Natural killer cell (primary cell): ENCODE results near the gene NDP. TPM values are rescaled to one million over a fixed set of nuclear protein-coding genes. Genes with fewer than 3 reads are reported as not detected.

Source experiments
- ATAC-seq, 3 donors: fragments of 150-1000 bp in 2 of 3; fragments of 200-7000 bp in 1 of 3; cut with Tn5 transposase; 1 replicate in 1 of 3; 2 replicates in 2 of 3; pipeline ENCODE4 v1.10.0; 2021; ENCODE audit warnings: mild to moderate bottlenecking in 2 of 3, moderate library complexity in 2 of 3
- DNase-seq, 2 donors: peaks; one replicate each; pipeline versions ENCODE4 v3.0.0 to v3.0.0-alpha.2; 2013 to 2021; ENCODE audit warnings: mixed read lengths in 1 of 2
- H3K27ac ChIP-seq: one replicate; pipeline ENCODE4 v1.5.1; 2013; ENCODE audit warnings: mild to moderate bottlenecking, low read length
- H3K27me3 ChIP-seq: one replicate; pipeline ENCODE4 v1.6.1; 2013; ENCODE audit warnings: low read length; ENCODE audit not compliant: control insufficient read depth, insufficient read depth
- H3K36me3 ChIP-seq: one replicate; pipeline ENCODE4 v1.6.1; 2013; ENCODE audit warnings: low read length; ENCODE audit not compliant: control insufficient read depth, insufficient read depth
- H3K4me1 ChIP-seq: one replicate; pipeline ENCODE4 v1.6.1; 2013; ENCODE audit warnings: low read length; ENCODE audit not compliant: control insufficient read depth, insufficient read depth
- H3K4me3 ChIP-seq: one replicate; pipeline ENCODE4 v1.5.1; 2013; ENCODE audit warnings: low read length
- H3K9me3 ChIP-seq: one replicate; pipeline ENCODE4 v1.6.1; 2013; ENCODE audit warnings: low read length; ENCODE audit not compliant: control insufficient read depth, insufficient read depth
- H3K27ac Mint-ChIP-seq, 2 donors: one replicate each; pipeline ENCODE4 v1.8.0; 2022; ENCODE audit warnings: mild to moderate bottlenecking in 2 of 2, mixed read lengths in 2 of 2, moderate library complexity in 1 of 2
- H3K27me3 Mint-ChIP-seq, 2 donors: one replicate each; pipeline ENCODE4 v1.8.0; 2022; ENCODE audit warnings: low read depth in 2 of 2, mixed read lengths in 2 of 2
- H3K36me3 Mint-ChIP-seq: one replicate; pipeline ENCODE4 v1.8.0; 2022; ENCODE audit warnings: mixed read lengths
- H3K4me1 Mint-ChIP-seq, 2 donors: one replicate each; pipeline ENCODE4 v1.8.0; 2022; ENCODE audit warnings: mixed read lengths in 2 of 2
- H3K4me3 Mint-ChIP-seq: one replicate; pipeline ENCODE4 v1.8.0; 2022; ENCODE audit warnings: mild to moderate bottlenecking, moderate library complexity, mixed read lengths
- H3K9me3 Mint-ChIP-seq, 2 donors: one replicate each; pipeline ENCODE4 v1.8.0; 2022; ENCODE audit warnings: mixed read lengths in 2 of 2
- CTCF ChIP-seq: fragments of 200-600 bp; IDR thresholded peaks from one replicate; pipeline ENCODE4 v1.8.0; 2022; ENCODE audit warnings: antibody characterized with exemption
- WGBS: methylation state at CpG from one replicate; pipeline ENCODE4 v1.1.7; 2013; ENCODE audit warnings: missing lambda C conversion rate; ENCODE audit not compliant: insufficient coverage; 5-methylcytosine and 5-hydroxymethylcytosine counted together
- intact Hi-C: fragments of 100-400 bp; cut with micrococcal nuclease; formaldehyde crosslinking; loops from one replicate; pipeline ENCODE4 v1.14.2; 2022
- total RNA-seq, 4 donors: library from RNA; stranded (reverse); fragments of 120-200 nt in 1 of 4; gene quantifications; one replicate each; pipeline versions ENCODE4 v1.2.3 to v1.2.4, GENCODE V29; 2013 to 2022

NDP gene
- total RNA-seq, 3 donors from 2014 or later (not counting 1 experiment from before 2014, with no cell fraction given), result not detected

- Histone ChIP-seq H3K27ac (no peak overlapping the region), H3K9me3 (no peaks in the 10 kb centered on the region), H3K36me3 (no peaks in the 10 kb centered on the region), H3K27me3 (no peaks in the 10 kb centered on the region), H3K4me3 (no peak overlapping the region), H3K4me1 (no peaks in the 10 kb centered on the region)
- TF ChIP-seq CTCF, result no peak
- H3K4me3 Mint-ChIP-seq, result no peak overlapping the region
- ATAC-seq (no peak), DNase-seq (no peak)
- intact Hi-C loops, result no loop called here
- H3K9me3 Mint-ChIP-seq, result no peaks in the 10 kb centered on the region
- WGBS, result 80% methylated on average over 1 of the region's 1 CpG
- peaks cover 11 to 48% of the 10 kb centered on the region in 2 donors for H3K27me3 Mint-ChIP-seq
- no peaks in the 10 kb centered on the region for H3K4me1 Mint-ChIP-seq
- no peak overlapping the region for H3K27ac Mint-ChIP-seq
- H3K36me3 Mint-ChIP-seq, result no peaks in the 10 kb centered on the region
Observed at GRCh38 chrX:43910012-43910411, 63.2 kb downstream of the NDP start.

- H3K27me3 ChIP-seq, result no peaks in the 10 kb centered on the region
- H3K4me3 Mint-ChIP-seq, result no peak overlapping the region
- H3K4me1 Mint-ChIP-seq, result no peaks in the 10 kb centered on the region
- no peak overlapping the region for H3K4me3 ChIP-seq
- H3K27ac Mint-ChIP-seq, result no peak overlapping the region
- no peak for TF ChIP-seq CTCF
- no peak for ATAC-seq
- no peaks in the 10 kb centered on the region for H3K9me3 Mint-ChIP-seq
- H3K36me3 ChIP-seq, result no peaks in the 10 kb centered on the region
- no peaks in the 10 kb centered on the region for H3K4me1 ChIP-seq
- intact Hi-C loops, result no loop called here
- no peaks in the 10 kb centered on the region for H3K9me3 ChIP-seq
- H3K27me3 Mint-ChIP-seq, result peaks cover 5 to 51% of the 10 kb centered on the region in 2 donors
- no peaks in the 10 kb centered on the region for H3K36me3 Mint-ChIP-seq
- no peak overlapping the region for H3K27ac ChIP-seq
- DNase-seq, result no peak
- WGBS, result 100% methylated on average over 1 of the region's 1 CpG
Observed at GRCh38 chrX:43909141-43909540, 64.0 kb downstream of the NDP start.

GRCh38 chrX:43899878-43900815 lies 73.0 kb downstream of the NDP start:
- no peak for DNase-seq
- H3K4me3 Mint-ChIP-seq, result no peak overlapping the region
- no peaks in the 10 kb centered on the region for H3K36me3 Mint-ChIP-seq
- no peak for ATAC-seq
- no peaks in the 10 kb centered on the region for H3K9me3 ChIP-seq
- no peak overlapping the region for H3K27ac Mint-ChIP-seq
- H3K27me3 Mint-ChIP-seq, result peaks cover 2 to 33% of the 10 kb centered on the region in 2 donors
- H3K27me3 ChIP-seq, result no peaks in the 10 kb centered on the region
- WGBS, result 96% methylated on average over 3 of the region's 5 CpGs
- H3K4me3 ChIP-seq, result no peak overlapping the region
- no peak overlapping the region for H3K27ac ChIP-seq
- H3K4me1 Mint-ChIP-seq, result no peaks in the 10 kb centered on the region
- no peak for TF ChIP-seq CTCF
- H3K36me3 ChIP-seq, result no peaks in the 10 kb centered on the region
- no peaks in the 10 kb centered on the region for H3K9me3 Mint-ChIP-seq
- H3K4me1 ChIP-seq, result no peaks in the 10 kb centered on the region
- intact Hi-C loops, result no loop called here

Other genes with a start within 250 kb of the NDP start
- gene MAOB, start 90.9 kb downstream of the NDP start, total RNA-seq, result under 1 TPM in 1 of 3 donors, not detected in 2; 0.26 TPM